ENCODE data around the gene TDRD9.

GRCh38 chr14:104014764-104015163, 86.5 kb downstream of the TDRD9 start:
- TF ChIP-seq CTCF (IDR thresholded peaks at IDR 0.05): no peak
- no peak for TF ChIP-seq POLR2AphosphoS5 (IDR thresholded peaks at IDR 0.05)

Measured in esophagus muscularis mucosa (tissue), 3 donors.